GM18907 (cell line): ENCODE data around the gene KLF15.

Experiments
- ATAC-seq: cut with Tn5 transposase; IDR thresholded peaks from one replicate; pipeline ENCODE4 v1.9.1; 2021; ENCODE audit warnings: mild to moderate bottlenecking, moderate library complexity; ENCODE audit not compliant: unreplicated experiment

Gene KLF15

DNA sequence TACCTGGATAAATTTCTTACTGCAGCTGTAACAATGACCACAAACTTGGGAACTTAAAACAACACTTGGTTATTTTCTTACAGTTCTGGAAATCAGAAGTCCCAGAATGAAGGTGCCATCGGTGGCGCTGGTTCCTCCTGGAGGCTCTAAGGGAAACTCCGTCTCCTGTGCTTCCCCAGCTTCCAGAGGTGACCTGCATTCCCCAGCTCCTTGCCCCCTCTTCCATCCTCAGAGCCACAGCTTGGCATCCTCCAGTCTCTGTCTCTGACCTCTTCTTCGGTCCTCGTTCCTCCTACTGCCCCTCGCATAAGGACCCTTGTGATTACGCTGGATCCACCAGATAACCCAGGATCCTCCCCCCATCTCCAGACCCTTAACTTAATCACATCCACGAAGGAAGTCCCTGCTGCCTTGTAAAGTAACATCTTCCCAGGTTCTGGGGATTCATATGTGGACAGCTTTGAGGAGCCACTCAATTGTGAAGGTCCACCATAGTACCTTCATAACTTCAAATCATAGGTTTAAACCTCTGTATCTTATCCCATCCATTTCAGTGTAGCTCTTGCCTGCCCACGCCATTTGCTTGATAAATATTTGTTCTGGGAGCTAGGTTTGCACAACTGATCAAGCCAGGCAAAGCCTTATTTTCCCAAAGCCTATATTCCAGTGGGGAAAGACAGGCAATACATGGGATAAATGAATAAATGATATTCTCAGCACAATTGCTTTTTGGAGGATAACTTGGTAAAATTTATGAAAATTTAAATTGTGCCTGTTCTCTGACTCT is 34.8 kb downstream of the KLF15 start:
- ATAC-seq, result no peak

DNA sequence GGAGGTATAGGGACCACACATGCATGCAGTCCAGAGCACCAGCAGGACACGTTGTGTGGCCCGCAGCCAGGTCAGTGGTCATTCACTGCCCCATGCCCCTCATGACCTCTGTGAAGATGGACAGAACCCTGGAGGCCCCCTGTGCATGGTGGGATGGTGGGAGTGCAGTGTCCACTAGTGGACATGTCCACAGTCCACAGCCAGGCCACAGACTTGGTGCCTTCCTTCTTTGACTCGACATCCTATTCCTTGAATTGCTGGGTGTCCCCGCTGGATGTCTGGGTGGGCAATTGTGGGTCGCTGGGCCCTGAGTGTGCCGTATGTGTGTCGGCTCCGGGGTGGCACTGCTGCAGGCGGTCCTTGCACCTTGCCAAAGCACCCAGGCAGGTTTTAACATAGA is 35.7 kb downstream of the KLF15 start:
- ATAC-seq, result no peak

DNA sequence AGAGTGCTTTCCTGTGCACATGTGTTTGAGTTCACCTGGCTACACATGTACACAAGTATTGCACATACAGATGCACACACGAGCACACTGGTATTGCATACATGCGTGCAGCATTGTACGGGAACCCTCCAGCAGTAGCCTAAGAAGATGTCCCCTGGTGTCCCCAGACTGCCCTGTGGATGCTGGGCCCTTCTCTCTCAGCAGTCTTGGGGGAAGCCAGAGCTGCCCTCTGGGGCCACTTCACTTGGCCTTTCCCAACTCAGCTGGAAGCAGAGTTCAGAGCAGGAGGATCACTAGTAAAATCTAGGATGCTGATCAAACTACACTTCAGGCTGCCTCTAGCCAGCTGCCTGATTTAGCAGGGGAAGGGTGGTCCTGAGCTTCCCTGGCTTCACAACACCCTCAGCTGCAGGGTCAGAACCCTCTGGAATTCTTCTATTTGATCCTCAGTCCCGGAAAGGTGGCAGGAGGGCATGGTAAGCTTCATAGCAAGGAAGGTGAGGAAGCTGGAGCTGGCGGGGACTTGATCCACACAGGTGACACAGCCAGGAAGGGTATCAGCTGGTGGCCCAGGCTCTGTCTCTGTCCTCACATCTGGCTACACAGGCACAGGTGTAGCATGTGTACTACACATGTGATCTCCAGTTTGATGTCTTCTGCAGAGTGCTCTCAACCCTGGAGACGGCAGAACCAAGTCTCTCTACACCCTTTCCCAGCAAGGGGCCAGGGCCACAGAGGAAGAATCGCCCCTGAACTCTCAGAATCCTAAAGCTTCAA is 36.5 kb downstream of the KLF15 start:
- ATAC-seq, result no peak

DNA sequence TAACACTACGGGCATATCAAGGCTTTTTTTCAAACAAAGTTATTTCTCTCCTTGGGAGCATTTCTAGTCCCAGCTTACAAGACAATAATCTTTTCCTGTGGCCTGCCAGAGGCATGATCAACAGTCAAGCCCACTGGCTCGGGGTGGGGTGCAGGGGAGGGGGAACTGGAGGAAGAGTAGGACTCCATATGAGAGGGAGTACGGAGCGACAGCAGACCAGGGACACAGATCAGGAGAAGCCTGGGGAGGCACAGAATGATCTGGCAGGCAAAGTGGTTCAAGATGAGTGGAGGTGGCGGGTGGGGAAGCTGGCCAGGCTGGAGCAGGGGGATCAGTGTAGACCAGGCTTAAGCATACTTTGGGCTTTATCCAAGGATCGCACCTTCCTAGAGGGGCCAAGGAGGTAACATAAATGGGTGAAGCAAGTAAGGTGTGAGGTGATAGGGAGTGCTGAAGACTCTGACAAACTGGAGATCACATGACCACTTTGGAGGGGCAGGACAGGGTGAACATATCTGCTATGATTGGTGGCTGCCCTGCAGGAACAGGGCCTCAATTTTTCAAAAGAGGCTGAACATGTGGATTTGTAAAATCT is 37.4 kb downstream of the KLF15 start:
- no peak for ATAC-seq

DNA sequence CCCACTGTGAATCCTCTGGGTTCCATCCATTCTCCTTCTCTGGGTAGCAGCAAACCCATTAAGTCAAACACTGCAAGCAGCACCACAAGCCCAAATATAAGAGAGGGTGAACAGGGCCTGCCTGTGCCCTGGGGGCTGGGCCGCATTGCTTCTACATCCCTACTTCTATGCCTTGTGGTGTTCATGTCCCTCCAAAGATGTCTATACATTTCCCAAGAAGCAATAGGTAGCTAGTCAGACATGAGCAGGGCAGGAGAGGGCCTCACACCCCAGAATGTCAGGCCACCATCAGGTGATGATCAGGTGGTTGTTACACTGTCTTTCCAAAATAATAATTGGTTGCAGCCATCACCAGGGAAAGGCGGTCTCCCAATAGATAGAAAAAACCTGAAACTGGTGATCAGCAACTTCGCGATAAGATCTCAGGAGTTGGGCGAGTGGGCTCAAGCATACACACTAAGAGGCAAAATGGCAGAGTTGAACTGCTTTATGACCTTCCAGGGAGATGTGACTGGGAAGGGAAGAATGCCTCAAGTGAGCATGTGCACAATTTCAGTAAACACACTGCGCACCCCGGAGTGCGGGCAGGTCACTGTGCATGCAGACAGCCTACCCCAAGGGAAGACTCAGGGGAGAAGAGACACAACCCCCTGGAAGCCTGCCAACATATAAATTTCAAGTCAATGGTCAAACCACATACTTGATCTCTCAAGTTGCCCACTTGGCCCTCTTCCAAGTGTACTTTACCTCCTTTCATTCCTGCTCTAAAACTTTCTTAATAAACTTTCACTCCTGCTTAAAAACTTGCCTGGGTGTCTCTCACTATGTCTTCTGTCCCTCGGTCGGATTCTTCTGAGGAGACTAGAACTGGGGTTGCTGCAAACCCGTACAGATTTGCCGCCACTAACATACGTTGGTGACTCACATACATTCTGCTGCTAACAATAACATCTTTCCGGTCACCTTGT is 39.9 kb downstream of the KLF15 start:
- no peak for ATAC-seq

DNA sequence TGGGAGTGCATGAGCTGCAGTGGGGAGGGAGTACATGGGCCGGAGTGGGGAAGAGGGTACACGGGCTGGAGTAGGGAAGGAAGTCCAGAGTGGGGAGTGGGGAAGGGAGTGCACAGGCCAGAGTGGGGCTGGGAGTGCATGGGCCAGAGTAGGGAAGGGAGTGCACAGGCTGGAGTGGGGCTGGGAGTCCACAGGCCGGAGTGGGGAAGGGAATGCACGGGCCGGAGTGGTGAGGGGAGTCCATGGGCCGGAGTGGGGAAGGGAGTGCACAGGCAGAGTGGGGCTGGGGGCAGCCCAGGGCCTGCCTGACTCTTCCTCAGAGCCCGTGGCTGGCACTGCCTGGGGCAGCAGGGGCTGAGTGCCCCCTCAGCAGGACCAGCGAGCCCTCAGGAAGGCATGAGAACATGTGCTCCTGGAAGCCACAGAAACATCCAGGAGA is 40.7 kb downstream of the KLF15 start:
- no peak for ATAC-seq

DNA sequence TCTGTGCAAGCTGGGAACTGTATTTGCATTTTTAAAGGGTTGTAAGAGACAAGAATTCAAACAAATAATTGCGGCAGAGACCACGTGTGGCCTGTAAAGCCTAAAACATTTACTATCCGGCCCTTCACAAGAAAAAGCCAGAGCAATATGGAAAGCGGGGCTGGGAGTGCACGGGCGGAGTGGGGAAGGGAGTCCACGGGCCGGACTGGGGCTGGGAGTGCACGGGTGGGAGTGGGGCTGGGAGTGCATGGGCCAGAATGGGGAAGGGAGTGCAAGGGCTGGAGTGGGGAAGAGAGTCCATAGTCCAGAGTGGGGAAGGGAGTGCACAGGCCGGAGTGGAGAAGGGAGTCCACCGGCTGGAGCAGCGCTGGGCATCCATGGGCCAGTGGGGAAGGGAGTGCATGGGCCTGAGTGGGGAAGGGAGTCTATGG is 41.2 kb downstream of the KLF15 start:
- ATAC-seq, result no peak

DNA sequence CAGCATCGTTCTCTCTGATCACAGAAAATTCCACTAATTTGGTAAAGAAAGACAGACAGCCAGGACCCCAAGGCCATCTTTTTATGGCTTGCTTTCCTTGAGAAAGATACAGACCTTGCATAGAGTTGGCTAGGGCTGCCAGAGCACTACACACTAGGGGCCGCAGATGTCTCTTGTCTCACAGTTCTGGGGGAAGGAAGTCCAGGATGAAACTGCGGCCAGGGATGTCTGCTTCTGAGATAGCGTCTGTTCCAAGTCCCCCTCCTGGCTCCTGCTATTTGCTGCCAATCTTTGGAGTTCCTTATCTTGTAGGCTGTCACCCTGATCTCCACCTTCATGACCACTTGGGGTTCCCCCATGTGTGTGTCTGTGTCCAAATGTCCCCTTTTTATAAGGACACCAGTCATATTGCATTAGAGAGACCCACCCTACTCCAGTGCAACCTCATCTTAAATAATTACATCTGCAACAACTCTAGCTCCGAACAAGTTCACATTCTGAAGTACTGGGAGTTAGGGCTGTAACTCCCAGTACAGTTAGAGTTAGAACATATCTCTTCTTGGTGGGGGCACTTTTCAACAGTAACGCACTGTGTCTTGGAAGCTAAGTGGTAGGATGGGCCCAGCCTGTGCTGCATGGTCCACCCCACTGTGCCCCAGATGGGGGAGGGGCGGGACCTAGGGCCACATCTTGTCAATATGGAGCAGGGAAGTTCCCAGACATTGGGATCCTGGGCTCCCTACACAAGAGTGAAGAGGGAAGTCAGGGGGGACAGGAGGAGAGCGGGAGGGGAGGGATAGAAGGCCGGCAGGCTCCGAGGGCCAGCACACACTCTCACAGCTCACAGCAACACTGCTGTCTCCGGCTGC is 42.2 kb downstream of the KLF15 start:
- ATAC-seq, result no peak

DNA sequence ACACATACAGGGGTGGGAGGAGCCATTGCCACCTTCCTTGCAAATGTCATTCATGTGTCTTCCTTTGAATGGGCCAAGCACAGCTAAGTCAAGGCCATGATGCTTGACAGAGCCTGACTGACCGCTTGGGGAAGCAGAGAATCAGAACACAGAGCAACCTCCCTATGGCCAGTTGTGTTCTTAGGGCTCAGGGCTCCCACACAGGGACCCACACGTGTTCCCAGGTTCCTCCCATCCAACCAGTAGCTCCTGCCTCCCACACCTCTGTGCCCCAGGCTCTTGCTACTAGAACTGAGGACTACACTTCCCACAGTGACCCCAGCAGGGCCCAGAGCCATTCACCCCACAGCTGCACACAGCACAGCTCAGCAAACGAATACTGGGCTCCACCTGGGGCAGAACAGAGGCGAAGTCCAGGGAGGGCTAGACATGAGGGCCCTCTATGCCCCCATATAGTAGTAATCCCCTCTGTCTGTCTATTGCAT is 42.9 kb downstream of the KLF15 start:
- no peak for ATAC-seq

DNA sequence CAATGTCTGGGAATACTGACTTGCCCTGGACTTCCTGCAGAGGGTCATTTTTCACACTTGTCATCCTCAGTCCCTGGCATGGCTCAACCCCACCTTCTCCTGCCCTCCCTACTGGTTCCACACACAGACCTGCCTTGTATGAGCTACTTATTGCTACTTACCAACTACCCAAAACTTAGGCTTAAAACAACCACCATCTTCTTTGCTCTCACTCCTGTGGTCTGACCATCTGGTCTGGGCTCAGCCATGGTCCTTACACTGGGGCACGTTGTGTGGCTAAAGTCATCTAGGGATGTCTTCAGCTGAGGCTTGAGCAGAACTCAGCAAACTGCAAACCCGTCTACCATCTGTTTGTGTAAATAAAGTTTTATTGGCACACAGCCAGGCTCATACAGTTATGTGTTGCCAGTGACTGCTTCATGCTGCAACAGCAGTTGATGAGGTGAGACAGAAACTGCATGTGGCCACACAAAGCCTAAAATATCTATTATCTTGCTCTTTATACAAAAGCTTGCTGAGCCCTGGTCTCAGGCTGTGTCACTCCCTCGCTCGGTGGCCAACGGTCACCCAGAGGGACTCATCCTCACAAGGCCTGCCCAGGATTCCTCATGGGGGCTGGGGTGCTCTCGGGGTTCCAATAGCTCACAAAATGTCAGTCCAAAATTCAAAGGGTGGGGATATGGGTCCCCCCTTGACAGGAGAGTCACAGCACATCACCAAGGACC is 43.5 kb downstream of the KLF15 start:
- ATAC-seq, result no peak

DNA sequence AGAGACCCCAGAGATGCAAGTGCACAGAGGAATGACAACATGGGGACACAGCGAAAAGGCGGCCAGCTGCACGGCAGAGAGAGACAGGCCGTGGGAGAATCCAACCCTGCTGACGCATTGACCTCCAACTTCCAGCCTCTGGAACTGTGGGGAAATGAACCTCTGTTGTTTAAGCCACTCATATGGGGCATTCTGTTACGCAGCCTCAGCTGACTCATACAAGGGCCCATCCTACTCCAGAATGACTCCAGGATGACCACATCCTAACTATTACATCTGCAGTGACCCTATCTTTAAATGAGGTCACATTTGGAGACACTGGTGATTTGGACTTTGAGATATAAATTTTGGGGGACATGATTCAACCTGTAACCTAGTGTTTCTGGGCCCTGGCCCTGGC is 44.0 kb downstream of the KLF15 start:
- ATAC-seq, result no peak

DNA sequence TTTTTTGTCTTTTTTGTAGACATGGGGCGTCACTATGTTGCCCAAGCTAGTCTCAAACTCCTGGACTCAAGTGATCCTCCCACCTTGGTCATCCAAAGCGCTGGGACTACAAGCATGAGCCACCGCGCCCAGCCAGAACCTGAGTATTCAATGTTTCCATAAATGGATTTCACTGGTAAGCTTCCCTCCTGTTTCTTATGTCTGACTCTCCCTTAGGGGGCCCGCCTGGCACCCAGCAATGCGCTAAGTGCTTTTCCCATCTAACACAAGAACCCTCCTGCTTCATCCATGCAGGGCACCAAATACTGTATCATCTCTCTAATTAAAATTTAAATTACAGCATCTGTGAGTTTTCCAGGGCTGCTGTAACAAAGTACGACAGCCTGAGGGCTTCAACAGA is 44.9 kb downstream of the KLF15 start:
- no peak for ATAC-seq

DNA sequence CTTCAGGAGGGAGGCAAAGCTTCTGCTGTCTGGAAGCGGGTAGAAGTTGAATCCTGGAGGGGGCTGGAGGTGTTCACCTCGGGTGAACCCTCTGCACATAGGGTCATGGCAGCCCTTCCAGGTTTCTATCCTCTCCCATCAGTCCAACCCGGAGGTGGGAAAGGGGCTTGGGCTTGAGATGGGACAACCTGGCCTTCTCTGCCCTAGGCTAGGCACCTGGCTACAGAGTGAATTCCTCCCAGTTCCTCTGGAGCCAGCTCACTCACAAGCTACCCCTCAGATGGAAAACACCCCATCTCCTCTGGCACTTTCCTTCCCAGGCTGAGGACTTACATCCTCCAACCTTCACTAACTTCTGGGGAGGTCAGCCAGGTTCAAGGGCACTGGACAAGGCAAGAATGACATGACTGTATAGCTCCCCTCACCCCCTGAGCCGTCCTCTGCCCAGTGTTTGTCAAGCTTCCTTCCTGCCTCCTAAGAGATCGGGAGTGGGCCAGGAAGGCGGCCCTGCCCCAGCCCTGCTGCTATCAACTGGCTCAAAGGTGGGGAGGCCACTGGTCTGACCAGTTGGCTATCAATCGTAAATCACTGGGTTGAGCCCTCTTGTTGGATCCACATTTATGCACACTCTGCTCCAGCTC is 45.8 kb downstream of the KLF15 start:
- no peak for ATAC-seq

DNA sequence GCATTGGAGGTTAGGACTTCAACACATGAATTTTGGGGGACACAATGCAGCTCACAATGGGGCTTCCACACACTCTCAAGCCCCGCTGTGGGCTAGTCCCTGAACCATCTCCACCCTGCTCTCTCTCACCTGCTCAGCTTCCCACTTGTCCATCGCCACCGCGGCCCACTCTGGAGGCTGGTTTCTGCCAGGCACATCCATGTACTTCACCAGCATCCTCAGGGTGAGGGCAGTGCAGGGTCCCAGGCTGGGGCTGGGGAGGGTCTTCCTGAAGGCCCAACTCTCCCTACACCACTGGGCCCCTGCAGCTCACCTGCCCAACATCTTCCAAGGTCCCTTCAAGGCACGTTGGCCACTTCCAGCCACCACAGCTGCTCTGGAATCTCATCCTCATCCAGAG is 46.4 kb downstream of the KLF15 start:
- no peak for ATAC-seq

DNA sequence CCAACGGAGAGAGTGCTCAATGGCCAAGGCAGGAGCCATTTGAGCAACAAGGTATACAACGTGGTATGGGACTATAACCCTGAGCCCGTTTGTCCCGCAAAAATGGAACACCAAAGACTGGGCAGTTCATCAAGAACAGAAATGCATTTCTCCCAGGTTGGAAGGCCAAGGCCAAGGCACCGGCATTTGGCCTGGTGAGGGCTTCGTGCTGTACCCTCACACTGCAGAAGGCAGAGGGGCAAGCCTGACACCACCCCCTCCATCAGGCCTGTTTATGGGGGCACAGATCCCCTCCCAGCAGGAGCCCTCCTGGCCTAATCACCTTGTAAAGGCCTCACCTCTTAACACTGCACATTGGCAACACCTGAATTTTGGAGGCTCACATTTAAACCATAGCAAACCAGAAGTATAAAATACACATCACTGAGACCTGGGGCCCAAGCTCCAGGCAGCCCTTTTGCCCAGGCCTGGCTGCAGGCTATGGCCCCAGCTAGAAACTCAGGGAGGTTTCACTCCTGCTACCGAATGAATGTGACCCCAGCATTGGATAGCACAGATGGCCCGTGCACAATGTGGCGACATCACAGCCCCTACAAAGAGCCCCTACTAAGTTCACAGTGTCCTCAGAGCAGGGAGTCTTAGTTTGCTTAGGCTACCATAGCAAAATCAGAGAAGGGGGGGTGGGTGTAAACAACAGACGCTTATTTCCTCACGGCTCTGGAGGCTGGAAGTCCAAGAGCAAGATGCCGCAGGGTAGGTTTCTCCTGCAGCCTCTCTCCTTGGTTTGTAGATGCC is 47.1 kb downstream of the KLF15 start:
- ATAC-seq, result no peak

DNA sequence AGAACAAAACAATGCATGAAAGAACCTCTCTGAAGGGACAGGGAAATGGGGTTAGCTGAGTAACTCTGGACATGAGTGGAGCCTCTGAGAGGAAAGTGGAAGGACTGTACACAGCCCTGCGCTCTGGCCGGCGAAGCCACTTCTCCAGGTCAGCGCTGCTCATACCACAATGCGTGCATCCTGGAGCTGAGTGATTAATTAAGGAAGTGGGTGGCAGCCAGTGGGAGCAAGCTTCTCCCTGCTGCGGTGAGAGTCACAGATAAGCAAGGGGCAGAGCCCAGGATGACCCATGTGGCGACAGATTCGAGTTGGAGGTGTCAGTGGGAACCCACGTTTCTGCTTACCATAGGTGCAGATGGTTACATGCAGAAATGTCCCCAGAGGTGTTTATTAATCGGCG is 48.0 kb downstream of the KLF15 start:
- no peak for ATAC-seq

DNA sequence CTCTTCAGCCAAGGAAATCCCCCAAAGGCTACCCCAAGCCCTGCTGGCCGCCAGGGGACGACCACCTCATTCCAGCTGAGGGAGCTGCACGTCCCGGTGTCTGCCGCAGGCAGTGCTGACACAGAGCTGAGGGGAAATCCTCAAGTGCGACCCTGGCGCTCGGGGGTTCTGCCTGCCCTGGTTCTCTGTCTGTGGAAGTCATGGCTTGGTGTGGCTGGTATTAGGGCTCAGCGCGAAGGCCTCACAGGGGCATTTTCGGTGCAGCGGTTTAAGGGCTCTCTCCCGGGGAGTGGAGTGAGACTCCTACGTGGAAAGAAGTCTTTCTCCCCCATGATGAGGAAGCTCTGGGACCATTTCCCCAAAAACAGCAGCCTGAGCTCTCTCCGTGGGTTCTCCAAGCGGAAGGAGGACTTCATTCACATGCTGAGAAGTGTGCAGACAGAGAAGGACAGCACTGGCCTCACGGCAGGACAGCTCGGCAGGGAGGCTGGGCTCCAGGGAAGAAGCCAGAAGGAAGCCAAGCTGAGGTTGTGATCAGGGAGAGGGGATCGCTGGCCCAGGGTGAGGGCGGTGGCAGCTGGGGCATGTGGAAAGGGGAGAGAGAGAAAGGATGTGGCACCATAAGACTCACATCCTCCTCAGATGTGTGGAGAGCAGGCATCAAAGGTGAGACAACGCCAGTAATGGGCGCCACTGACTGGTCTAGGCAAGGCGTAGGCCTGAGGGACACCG is 48.6 kb downstream of the KLF15 start:
- no peak for ATAC-seq
